Glomerular endothelial cell (primary cell): ENCODE measurements around the gene ZNF423. TPM values are rescaled to one million over a fixed set of nuclear protein-coding genes. Genes with fewer than 3 reads are reported as not detected.

ENCODE experiments used
- DNase-seq: peaks from one replicate; pipeline ENCODE4 v3.0.0-alpha.2; 2011; ENCODE audit warnings: low read depth, low spot score; ENCODE audit errors: extremely low read depth
- total RNA-seq: library from RNA; depleted of rRNA; stranded (reverse); fragments of >200 nt; gene quantifications from 2 replicates; pipeline ENCODE4 v1.2.3, GENCODE V29; 2015

The ZNF423 gene
- total RNA-seq, 1 donor from 2014 or later, result 3.4 TPM

DNA sequence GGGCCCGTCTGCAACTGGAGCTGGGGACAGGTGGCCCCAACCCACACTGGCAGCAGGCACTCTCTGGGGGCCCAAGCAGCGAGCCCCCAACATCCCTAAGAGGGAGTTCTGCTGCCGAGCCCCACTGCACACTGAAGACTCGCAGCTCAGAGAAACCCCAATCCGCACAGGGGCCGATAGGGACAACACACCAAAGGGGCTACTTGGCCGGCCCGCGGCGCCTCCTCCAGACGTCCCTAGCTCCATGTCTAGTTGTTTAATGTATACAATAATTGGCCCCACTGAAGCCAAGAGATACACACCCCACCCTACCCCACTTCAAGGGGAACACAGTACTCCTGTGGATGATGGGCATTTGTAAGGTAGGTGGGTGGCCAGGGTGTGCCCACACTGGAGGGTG lies 62.7 kb downstream of the ZNF423 start:
- no peak for DNase-seq

DNA sequence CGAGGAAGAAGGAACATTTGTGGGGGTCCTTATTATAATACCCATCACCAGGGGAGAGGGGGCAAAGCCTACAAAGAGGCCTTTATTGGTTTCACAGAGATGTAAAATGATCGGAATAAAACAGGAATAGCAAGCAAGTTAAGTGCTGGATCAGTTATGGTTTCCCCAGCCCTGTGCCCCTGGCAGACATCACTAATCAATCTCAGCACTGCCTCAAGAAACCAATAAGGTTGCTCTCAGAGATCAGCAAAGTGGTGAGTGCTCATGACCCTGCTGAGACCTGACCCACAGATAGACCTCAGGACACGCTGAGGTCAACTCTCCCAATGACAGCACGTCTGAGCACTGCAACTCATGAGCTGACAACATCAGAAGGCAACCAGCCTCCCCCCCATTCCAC lies 66.3 kb downstream of the ZNF423 start:
- no peak for DNase-seq

DNA sequence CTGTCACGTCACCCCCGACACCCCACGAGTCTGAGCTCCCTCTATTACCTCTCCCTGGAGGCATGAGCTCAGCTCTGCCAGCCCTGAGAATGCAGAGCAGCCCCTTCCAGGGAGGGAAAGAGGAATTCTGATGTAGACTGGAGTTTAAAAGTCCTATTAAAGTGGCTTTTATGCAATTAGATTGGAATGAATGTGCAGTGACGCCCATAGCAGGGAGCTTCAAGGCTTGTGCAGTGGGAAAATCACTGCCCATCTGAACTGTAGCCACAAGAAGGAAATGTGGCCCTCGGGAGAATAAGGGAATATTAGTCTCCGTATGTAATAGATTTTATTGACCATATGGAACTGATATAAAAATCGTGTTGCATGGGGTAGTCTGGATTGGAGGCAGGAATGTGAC lies 66.9 kb downstream of the ZNF423 start:
- DNase-seq, result no peak

GRCh38 chr16:49788572-49788971 lies 67.3 kb downstream of the ZNF423 start:
- DNase-seq, result no peak

- no peak for DNase-seq
These were observed 68.9 kb downstream of the ZNF423 start for GRCh38 chr16:49786926-49787557.

DNA sequence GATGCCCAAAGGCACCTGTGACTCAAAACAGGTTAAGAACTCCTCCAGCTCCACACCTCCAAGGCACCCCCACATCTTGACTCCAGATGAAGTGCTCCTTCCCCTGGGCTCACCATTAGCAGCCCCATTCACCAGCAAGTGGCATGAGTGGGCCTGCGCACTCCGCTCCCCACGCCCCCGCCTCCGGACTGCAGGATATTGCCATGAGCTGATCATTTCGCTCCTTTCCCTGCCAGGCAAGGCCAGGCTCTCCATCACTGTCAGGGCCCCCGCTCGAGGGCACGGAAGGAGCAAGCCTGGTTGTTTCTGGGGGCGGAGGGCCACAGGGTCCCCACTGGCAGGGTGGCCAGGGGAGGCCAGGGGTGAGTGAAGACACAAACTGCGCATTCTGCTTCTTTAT lies 69.9 kb downstream of the ZNF423 start:
- no peak for DNase-seq

GRCh38 chr16:49782405-49782804 lies 73.5 kb downstream of the ZNF423 start:
- no peak for DNase-seq

DNA sequence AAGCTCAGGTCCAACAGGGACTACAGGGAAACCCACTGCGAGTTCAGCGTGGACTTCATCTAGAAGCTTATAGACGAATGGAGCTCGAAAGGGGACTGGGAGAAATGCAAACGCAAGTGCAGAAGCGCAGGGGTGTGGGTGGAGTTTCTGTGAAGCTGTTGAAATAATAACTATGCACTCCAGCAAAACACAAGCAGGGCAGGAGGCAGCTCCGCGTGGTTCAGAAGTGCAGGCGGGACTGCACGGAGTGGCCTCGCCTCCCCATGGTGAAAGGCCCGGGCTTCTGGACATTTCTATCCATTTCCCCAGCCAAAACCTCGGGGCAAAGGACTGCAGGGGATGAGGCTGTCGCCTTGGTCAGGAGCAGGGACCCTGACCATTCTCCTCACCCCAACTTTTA lies 74.5 kb downstream of the ZNF423 start:
- no peak for DNase-seq

- DNase-seq, result no peak
These were observed 75.5 kb downstream of the ZNF423 start for GRCh38 chr16:49780433-49780832.

DNA sequence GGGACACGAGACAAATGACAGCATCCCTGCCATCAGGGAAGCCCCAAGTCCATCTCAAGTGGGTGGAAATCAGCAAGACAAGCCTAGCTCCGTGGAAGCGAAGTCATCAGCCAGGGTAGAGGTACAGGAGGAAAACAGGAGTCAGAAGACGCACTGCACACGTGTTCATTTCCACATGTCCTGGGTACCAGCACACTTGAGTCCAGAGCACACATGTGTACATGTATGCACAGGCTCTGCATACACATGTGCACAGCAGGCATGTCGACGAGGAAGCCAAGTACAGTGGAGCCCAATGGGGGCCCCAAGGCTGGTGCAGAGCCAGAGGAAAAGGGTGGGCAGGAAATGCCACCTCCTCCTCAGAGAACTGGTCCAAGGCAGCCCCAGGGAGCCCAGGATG lies 75.9 kb downstream of the ZNF423 start:
- DNase-seq, result no peak

GRCh38 chr16:49778202-49778930 lies 77.5 kb downstream of the ZNF423 start:
- DNase-seq, result no peak

- DNase-seq, result no peak
These were observed 79.2 kb downstream of the ZNF423 start for GRCh38 chr16:49776734-49777133.

DNA sequence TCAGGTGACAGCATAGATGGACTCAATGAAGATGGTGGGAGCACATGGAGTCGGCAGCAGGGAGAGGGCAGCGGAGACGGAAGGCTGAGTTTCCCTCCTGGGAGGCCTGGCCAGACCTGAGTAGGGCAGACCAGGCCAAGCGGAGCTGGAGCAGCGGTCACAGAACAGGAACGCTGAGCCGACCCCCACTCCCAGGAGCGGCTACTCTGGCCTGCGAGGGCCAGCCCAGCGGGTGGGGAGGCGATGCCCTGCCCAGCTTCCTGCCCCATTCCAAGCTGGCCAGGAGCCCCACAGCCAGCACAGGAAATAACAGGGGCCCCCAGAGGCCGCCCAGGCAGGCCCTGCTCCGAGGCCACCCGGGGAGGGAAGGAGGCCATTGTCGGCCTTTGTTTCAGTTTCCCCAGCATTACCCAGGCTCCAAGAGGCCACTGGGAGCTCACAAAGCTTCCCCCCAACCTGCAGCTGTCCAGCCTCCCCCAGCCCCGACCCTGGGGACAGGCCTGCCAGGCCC lies 79.8 kb downstream of the ZNF423 start:
- no peak for DNase-seq

DNA sequence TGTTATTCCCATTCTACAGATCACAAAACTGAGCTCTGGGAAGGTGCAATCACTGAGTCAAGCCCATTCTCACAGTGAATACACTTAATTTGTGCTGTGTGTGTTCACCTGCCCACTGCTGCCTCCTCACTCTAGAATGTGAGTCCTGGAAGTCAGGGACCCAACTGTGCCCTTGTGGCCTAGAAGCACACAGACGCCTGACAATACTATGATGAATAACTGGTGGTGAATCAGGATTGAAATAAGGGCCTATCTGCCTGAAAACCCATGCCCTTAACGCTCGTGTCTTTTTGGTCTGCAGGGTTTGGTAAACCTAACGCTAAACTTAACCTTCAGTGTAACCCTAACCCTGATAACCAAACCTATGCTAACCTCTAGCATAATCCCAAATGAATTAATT lies 80.3 kb downstream of the ZNF423 start:
- DNase-seq, result no peak

DNA sequence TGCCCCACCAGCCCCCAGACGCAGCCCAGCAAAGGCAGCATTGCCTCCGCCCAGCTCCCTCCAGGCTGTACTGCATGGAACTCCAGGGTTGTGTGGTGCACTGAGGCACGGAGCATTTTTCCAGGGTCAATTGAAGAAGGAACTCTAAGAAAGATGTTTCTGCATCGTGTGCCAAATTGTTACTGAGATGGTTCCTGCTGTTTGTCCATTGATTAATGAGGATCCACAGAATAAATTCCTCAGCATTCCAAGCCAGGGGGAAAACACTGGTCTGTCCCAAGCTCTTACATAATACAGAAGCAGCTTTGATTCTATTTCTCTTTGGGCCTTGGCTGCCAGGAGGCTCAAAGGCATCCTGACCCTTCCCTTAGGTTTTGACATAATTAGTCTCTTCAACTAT lies 80.9 kb downstream of the ZNF423 start:
- DNase-seq, result no peak

DNA sequence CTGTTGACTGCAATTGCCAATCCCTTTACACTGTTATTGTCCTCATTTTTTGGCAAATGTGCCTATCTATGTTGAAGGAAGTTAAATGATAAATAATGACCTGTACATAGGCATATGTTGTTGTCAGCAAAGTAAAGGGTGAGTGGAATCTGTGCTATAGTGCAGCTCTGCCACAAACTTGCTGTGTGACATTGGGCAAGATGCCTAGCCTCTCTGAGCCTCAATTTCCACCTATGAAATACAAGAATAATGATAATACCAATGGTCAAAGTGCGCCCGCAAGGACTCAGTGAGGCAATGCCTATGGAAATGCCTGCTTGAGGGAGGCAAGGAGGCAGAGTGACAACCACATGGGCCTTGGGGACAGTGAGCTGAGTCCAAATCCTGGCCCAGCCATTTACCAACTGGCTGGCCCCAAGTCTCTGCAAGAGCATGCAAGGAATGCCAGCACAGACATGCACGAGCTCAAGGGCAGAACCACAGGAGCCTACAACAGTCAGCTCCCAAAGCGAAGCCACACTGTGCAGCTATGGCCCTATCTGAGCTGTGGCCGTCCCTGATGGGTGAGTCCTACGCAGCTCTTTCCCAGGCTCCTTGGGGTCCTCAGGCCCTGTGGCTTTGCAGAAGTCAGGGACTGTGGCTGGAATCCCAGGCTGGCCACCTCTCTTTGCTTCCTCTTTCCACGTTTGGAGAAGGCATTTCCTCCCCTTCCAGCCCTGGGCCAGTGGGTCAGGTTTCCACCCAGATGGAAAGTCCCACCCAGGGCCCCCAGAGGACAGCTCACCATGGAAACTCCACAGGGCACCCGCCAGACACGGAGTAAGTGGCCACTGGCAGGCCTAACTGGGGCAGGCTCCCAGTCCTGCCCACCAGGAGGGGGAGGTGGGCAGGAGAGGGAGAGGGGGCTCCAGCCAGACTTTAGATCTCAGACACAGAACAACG lies 82.1 kb downstream of the ZNF423 start:
- no peak for DNase-seq

DNA sequence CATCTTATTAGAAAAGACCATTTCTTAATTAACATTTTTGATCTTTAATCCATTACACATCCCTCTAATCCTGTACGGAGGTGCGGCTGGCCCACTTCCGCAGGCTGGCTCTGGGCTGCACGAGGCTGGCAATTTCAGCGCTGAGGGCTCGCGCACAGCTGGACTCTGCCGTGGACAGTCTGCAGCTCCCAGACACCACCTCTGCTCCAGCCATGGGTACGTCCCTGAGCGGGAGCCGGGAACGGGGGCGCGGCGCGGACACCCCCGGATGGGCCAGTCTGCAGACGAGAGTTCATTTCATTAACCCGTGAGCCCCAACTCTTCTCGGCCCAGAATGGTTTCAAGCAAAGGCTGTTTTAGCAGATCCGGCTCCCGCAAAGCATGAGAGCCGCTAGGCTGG lies 87.9 kb downstream of the ZNF423 start:
- DNase-seq, result no peak

- no peak for DNase-seq
These were observed 88.5 kb downstream of the ZNF423 start for GRCh38 chr16:49767414-49767813.

GRCh38 chr16:49766225-49766624 lies 89.7 kb downstream of the ZNF423 start:
- no peak for DNase-seq

DNA sequence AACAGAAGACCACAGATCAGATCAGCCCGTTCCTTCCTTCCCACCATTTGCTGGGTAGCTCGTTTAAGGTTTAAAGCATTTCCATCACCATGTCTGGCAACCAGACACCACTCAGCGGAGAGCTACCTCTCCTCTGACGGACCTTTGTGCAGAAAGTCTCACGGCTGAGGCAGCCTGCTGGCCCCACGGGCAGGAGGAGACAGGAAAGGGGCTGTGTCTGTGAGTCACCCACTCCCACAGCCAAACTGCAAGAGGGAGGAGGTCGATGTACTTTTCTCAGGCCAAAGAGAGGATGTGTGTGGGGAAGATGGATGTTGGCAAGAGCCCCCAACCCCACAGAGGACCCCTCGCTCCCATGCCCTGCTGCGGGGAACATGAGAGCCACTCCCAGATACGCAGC lies 92.1 kb downstream of the ZNF423 start:
- DNase-seq, result no peak

DNA sequence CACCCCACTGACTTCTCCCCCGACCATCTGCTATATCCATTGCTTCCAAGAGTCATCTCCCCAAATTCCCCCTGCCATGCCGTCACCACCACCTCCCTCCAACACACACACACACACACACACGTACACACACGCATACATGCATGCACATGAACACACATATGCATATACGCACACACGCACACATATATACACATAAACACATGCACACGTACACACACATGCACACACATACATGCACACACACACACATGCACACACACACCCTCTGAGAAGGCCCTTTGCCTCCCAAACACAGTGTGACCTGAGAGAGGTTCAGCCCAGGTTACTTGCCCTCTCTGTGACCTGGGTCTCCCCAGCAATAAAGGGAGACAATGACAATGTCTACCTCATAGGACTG lies 95.1 kb downstream of the ZNF423 start:
- DNase-seq, result no peak
